ENCODE data around the gene CCN5.

- no peak for TF ChIP-seq CTCF (IDR thresholded peaks at IDR 0.05)
- no peak for TF ChIP-seq EZH2 (IDR thresholded peaks at IDR 0.05)
- no peak for TF ChIP-seq EZH2phosphoT487 (IDR thresholded peaks at IDR 0.05)
These were observed 32.8 kb downstream of the CCN5 start for GRCh38 chr20:44748005-44748370.

All from neural progenitor cell (in vitro differentiated cells).